Smooth muscle cell of the pulmonary artery (primary cell): ENCODE results near the gene MED28. TPM values are rescaled to one million over a fixed set of nuclear protein-coding genes. Genes with fewer than 3 reads are reported as not detected.

ENCODE experiments used
- total RNA-seq: library from RNA; depleted of rRNA; stranded (reverse); fragments of >200 nt; gene quantifications from 2 replicates; pipeline ENCODE4 v1.2.3, GENCODE V29; 2014

MED28 gene, protein sequence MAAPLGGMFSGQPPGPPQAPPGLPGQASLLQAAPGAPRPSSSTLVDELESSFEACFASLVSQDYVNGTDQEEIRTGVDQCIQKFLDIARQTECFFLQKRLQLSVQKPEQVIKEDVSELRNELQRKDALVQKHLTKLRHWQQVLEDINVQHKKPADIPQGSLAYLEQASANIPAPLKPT
- 10.5 and 11.8 TPM in 2 replicates for total RNA-seq

GRCh38 chr4:17614416-17615299 is at the start of gene MED28:
TSS of gene MED28 (plus strand) at chr4:17614641. CDS start at chr4:17614655, 14 bp downstream.

DNA sequence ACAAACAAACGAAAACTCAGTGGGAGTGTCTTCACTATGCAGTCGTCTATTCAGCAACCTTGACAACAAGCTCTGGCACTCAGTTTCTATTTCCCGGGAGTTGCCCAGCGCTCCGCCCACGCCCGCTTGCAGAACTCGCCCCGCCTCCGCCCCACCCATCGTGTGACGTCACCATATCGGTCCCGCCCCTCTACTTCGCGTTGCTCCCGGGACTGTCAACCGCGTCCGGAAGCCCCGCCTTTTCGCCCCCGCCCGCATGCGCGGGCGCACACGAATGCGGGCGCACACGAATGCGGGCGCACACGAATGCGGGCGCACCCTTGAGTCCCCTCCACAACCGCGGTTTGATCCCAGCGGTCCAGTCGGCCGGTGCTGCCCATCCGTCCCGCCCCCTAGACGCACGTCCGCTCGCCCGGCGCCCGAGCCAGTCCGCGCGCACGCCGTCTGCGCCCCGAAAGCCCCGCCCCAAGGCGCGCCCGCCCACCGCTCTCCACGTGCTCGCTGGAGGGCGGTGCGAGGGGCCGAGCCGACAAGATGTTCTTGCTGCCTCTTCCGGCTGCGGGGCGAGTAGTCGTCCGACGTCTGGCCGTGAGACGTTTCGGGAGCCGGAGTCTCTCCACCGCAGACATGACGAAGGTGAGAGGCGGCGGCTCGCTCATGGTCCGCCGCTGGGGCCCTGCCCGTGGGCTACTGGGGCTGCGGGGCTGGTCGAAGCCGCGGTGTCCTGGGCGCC is 37.3 kb upstream of the MED28 start, which contains the start of gene LAP3:
Gene LAP3 (plus strand): TSS at position 267 of the 733 bp plus-strand sequence. CDS start 268 bp downstream, at position 535.

Other genes starting within 250 kb of the MED28 start
- 14.9 and 18.4 TPM in 2 replicates for gene QDPR, start 102.6 kb upstream of the MED28 start, total RNA-seq
- gene CLRN2, start 99.5 kb upstream of the MED28 start, total RNA-seq = not detected in 2 replicates
- 78.9 and 83.8 TPM in 2 replicates for gene LAP3, start 37.4 kb upstream of the MED28 start, total RNA-seq
- gene FAM184B, start 167.0 kb downstream of the MED28 start, total RNA-seq = 0.07 and 0.10 TPM in 2 replicates
- gene DCAF16, start 196.1 kb downstream of the MED28 start, total RNA-seq = 16.7 and 16.9 TPM in 2 replicates
- gene NCAPG, start 196.3 kb downstream of the MED28 start, total RNA-seq = 3.7 and 9.5 TPM in 2 replicates